Mucosa of descending colon (tissue), 3 donors: ENCODE results near the gene TMEM134. TPM values are rescaled to one million over a fixed set of nuclear protein-coding genes. Genes with fewer than 3 reads are reported as not detected.
"Not testable (repeated sequence)": the region's sequence is repeated elsewhere in the genome, so short reads cannot be mapped to it uniquely, and the experiment has no call there.

Experiments used
- ATAC-seq: fragments of 200-7000 bp; cut with Tn5 transposase; one replicate; pipeline ENCODE4 v1.9.1; 2020; ENCODE audit warnings: mild to moderate bottlenecking, moderate library complexity
- DNase-seq, 3 donors: peaks; one replicate each; pipeline ENCODE4 v3.0.0-alpha.2; 2020
- H3K36me3 ChIP-seq: fragments of 200-600 bp; one replicate; pipeline ENCODE4 v1.8.0; 2021; ENCODE audit warnings: low read depth, mild to moderate bottlenecking
- H3K4me1 ChIP-seq: fragments of 200-600 bp; one replicate; pipeline ENCODE4 v1.8.0; 2021; ENCODE audit warnings: low read depth, mild to moderate bottlenecking
- H3K4me3 ChIP-seq: fragments of 200-600 bp; one replicate; pipeline ENCODE4 v1.8.0; 2021; ENCODE audit warnings: mild to moderate bottlenecking
- H3K9me3 ChIP-seq: fragments of 200-600 bp; one replicate; pipeline ENCODE4 v1.8.0; 2021; ENCODE audit warnings: mild to moderate bottlenecking
- intact Hi-C, 2 donors: fragments of 100-400 bp; cut with DNase I in 1 of 2; cut with micrococcal nuclease in 1 of 2; formaldehyde crosslinking; loops; one replicate each; pipeline versions ENCODE4 v1.11.0 to v1.11.1; 2022; cut with DNase I, micrococcal nuclease
- long read RNA-seq, 2 donors: library from polyadenylated mRNA; unstranded; transcript quantifications; one replicate each; pipeline ENCODE4 v2.0.0, GENCODE V29; 2019 to 2021
- total RNA-seq, 3 donors: library from RNA; stranded (reverse); fragmentation: NEBNext Ultra II Directional in 2 of 3; extraction: Animal tissue kit (Norgen Biotek cat#: 25700) in 2 of 3; gene quantifications; one replicate each; pipeline versions ENCODE4 v1.2.1 to v1.2.4, GENCODE V29; 2021 to 2023
- TF ChIP-seq, protein P1 (sequence below): fragments of 200-600 bp; IDR thresholded peaks from one replicate; pipeline ENCODE4 v1.8.0; 2022; ENCODE audit warnings: antibody characterized with exemption, mild to moderate bottlenecking
- donor health status: DM: no; HTN: no; CAD: no; lungs with moderate emphysema.
- donor health status: DM: no; HTN: no; CAD: no.
- donor health status: DM: no; HTN: yes; CAD: no.

Gene TMEM134, protein sequence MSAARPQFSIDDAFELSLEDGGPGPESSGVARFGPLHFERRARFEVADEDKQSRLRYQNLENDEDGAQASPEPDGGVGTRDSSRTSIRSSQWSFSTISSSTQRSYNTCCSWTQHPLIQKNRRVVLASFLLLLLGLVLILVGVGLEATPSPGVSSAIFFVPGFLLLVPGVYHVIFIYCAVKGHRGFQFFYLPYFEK
- total RNA-seq: 10 to 100 TPM; 44.7 to 82.2 (median 60.9) TPM
- long read RNA-seq, donor 1, transcript TMEM134-201 (7 exons, 3,534 nt): major isoform, 11 of 37 reads
- long read RNA-seq, donor 1, partial matches to known transcripts: 2 of 37 reads
- long read RNA-seq, donor 1, other reads (novel, unspliced or antisense): 20 of 37 reads
- long read RNA-seq, donor 2, transcript TMEM134-201 (7 exons, 3,534 nt): major isoform, 26 of 42 reads
- long read RNA-seq, donor 2, partial matches to known transcripts: 0 of 42 reads
- long read RNA-seq, donor 2, other reads (novel, unspliced or antisense): 14 of 42 reads

DNA sequence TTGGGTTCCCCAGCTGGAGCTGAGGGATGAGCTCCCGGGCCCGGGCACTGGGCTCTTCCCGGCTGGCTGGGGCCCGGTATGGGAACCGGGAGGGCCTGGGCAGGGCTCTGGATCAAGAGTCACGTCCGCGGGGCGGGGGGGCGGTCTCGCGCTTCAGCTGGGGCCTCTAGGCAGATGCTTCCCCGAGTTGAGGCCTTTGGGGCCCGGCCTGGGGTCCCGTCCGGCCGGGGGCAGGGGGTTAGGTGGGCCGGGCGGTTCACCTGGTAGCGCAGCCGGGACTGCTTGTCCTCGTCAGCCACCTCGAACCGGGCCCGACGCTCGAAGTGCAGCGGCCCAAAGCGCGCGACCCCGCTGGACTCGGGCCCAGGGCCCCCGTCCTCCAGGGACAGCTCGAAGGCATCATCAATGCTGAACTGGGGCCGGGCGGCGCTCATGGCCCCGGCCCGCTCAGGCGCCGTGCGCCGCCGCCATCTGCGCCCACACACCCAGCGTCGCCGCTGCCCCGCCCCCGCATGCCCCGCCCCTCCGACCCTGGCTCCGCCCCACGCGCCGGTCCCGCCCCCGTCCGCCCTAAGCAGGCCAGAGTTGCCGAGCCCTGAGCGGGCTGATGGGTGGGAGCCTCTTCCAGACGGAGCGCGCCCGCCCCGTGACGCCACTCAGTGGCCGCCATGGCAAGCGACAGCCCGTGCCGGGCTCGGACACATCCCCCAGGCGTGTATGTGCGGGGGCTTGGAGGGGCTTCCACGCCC lies at the start of gene TMEM134:
TMEM134 (minus strand) TSS at position 493 of the 749 bp plus-strand sequence; CDS start at position 434, 59 bp downstream.
- intact Hi-C loops: no loop called here
- Histone ChIP-seq H3K4me3 (peak within 1 kb of the TSS; percentile 90), H3K9me3 (no peaks in the 10 kb centered on the region), H3K36me3 (no peaks in the 10 kb centered on the region), H3K4me1 (peaks cover 18% of the 10 kb centered on the region)
- peak; percentile 87 for ATAC-seq
- TF ChIP-seq, protein P1, sequence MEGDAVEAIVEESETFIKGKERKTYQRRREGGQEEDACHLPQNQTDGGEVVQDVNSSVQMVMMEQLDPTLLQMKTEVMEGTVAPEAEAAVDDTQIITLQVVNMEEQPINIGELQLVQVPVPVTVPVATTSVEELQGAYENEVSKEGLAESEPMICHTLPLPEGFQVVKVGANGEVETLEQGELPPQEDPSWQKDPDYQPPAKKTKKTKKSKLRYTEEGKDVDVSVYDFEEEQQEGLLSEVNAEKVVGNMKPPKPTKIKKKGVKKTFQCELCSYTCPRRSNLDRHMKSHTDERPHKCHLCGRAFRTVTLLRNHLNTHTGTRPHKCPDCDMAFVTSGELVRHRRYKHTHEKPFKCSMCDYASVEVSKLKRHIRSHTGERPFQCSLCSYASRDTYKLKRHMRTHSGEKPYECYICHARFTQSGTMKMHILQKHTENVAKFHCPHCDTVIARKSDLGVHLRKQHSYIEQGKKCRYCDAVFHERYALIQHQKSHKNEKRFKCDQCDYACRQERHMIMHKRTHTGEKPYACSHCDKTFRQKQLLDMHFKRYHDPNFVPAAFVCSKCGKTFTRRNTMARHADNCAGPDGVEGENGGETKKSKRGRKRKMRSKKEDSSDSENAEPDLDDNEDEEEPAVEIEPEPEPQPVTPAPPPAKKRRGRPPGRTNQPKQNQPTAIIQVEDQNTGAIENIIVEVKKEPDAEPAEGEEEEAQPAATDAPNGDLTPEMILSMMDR: peak; percentile 38
- peak; percentile 92 to 96 (median 94) for DNase-seq

GRCh38 chr11:67517784-67518552 lies 48.9 kb upstream of the TMEM134 start:
- peak; percentile 47 for ATAC-seq
- no peaks in the 10 kb centered on the region for H3K9me3 ChIP-seq

GRCh38 chr11:67516806-67517205 lies 47.8 kb upstream of the TMEM134 start:
- ATAC-seq (no peak), DNase-seq (peak in 1 of 3 donors; percentile 40)
- intact Hi-C loops: no loop called here
- Histone ChIP-seq H3K36me3 (no peaks in the 10 kb centered on the region), H3K4me3 (no peak overlapping the region), H3K9me3 (no peaks in the 10 kb centered on the region), H3K4me1 (no peaks in the 10 kb centered on the region)
- TF ChIP-seq, protein P1: no peak

More at GRCh38 chr11:67517784-67518552, 48.9 kb upstream of the TMEM134 start:
- no peaks in the 10 kb centered on the region for H3K36me3 ChIP-seq
- intact Hi-C loops: no loop called here
- no peaks in the 10 kb centered on the region for H3K4me1 ChIP-seq
- no peak overlapping the region for H3K4me3 ChIP-seq
- no peak for DNase-seq
- TF ChIP-seq, protein P1: no peak

- no peak for ATAC-seq
- TF ChIP-seq, protein P1: no peak
- intact Hi-C loops: no loop called here
- H3K4me3 ChIP-seq: no peak overlapping the region
- H3K9me3 ChIP-seq: no peaks in the 10 kb centered on the region
- DNase-seq: no peak
- H3K36me3 ChIP-seq: no peaks in the 10 kb centered on the region
- no peaks in the 10 kb centered on the region for H3K4me1 ChIP-seq
Measured at GRCh38 chr11:67514116-67514515, 45.1 kb upstream of the TMEM134 start.

- H3K9me3 ChIP-seq, H3K36me3 ChIP-seq, intact Hi-C loops, H3K4me3 ChIP-seq, DNase-seq, ATAC-seq: not testable (repeated sequence)
- H3K4me1 ChIP-seq: peaks cover 11% of the 10 kb centered on the region
Measured at GRCh38 chr11:67511558-67511957, 42.5 kb upstream of the TMEM134 start.
